ENCODE measurements around the gene CABYR.

- TF ChIP-seq GATA2 (IDR thresholded peaks at IDR 0.05; ENCODE audit: low read depth, low read length) (no peak), GATA3 (IDR thresholded peaks at IDR 0.05; ENCODE audit: low read depth, low read length) (no peak)
Measured at GRCh38 chr18:24108641-24109040, 30.2 kb upstream of the CABYR start.

All from SH-SY5Y (cell line).